RKO (cell line): Measurements from ENCODE around the gene TYW1B.
"Not testable (repeated sequence)": the region's sequence is repeated elsewhere in the genome, so short reads cannot be mapped to it uniquely, and the experiment has no call there.

Experiments
- DNase-seq: peaks from one replicate; pipeline ENCODE4 v3.0.0-alpha.2; 2016; ENCODE audit warnings: low spot score

The TYW1B gene

DNA sequence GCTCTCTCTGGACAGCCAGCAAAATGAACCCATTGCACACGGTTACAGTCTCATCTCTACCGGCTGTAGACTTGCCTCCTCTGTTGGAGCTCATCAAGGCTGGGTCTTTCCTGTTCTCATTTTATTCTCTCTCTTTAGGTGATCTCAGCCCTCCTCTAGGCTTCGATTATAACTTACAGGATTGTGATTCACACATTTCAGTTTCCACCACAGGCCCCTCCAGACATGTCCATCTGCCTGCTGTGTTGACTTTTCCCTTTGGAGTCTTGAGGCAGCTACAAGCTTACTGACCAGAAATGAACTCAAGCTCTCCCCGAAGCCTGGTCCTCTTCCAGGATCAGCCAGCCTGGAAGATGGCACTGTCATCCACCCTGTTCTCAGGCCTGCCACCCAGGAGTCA lies 268.5 kb downstream of the TYW1B start:
- not testable (repeated sequence) for DNase-seq

GRCh38 chr7:72556733-72557132 lies 271.3 kb downstream of the TYW1B start:
- not testable (repeated sequence) for DNase-seq

GRCh38 chr7:72555238-72555637 lies 272.8 kb downstream of the TYW1B start:
- DNase-seq: not testable (repeated sequence)

DNA sequence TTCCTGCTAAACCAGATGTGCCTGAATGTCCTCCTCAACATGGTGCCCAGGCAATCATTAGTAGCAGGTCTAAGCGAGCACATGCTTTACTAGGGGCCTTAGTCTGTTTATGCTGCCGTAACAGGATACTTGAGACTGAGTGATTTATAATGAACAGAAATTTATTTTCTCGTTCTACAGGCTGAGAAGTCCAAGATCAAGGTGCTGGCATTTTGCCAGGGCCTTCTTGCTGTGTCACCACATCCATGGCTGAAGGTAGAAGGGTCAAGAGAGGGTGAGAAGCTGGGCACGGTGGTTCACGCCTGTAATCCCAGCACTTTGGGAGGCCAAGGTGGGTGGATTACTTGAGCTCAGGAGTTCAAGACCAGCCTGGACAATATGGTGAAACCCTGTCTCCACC lies 273.6 kb downstream of the TYW1B start:
- not testable (repeated sequence) for DNase-seq

DNA sequence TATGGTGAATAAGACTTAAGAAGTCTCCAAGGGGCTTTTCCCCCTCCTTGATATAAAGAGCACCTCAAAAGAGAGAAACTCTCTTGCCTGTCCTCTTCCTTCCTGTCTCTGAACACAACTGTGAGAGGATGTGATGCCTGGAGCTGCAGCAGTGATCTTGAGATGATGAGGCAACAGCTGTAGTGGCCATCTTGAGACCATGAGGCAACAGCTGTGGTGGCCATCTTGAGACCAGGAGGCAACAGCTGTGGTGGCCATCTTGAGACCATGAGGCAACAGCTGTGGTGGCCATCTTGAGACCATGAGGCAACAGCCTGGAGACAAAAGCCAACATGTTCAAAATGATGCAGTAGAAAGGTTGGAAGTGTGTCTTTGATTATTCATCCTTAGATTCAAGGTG lies 277.5 kb downstream of the TYW1B start:
- DNase-seq: not testable (repeated sequence)

DNA sequence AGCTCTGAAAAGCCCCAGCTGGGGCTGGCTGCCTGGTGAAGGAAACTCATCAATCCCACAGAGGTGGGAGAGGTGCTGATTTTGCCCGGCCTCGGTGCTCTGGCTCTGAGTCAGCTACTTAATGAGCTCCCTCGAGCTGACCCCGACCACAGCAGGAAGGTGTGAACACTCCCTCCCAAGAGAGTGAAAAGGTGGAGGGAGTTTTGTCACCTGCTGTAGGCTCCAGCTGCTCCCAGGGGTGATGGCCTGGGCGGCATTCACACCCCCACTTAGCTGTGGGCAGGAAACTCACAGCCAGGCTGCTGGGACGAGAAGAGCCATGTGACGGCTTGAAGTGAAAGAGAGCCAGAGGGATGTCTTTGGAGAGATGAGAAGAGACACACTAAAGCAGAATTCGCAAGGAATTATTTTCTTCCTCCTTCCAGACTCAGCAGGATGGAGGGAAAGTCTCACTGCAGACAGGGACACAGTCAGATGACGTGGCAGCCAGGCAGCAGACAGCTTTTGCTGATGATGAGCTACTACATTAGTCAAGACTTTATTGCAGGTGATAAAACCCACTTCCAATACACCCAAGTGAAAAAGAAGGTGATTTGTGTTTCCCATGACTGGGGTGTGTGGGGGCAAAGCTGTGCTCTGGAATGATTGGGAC lies 281.3 kb downstream of the TYW1B start:
- not testable (repeated sequence) for DNase-seq

DNA sequence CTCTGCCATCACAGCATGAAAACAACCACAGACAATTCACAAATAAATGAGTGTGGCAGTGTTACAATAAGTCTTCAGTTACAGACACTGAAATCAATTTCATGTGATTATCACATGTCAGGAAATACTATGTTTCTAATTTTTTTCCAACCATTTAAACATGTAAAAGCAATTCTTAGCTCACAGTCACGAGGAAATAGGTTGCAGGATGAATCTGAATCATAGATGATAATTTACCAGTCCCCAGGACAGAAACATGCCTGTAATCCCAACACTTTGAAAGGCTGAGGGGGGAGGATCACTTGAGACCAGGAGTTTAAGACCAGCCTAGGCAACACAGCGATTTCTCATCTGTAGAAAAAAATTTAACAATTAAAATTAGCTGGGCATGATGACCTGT lies 283.5 kb downstream of the TYW1B start:
- DNase-seq: not testable (repeated sequence)

DNA sequence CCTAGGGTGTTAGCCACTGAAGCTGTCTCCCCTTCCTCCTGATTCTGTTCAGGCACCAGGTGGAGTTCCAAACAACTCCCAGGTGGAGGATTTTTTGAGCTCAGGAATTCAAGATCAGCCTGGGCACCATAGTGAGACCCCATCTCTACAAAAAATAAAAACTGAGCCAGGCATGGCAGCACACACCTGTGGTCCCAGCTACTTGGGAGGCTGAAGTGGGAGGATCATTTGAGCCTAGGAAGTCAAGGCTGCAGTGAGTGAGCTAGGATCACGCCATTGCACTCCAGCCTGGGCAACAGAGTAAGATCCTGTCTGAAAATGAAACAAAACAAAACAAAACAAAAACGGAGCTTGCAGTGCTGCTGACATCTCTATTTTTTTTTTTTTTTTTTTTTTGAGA lies 287.1 kb downstream of the TYW1B start:
- DNase-seq: no peak

GRCh38 chr7:72540106-72540611 lies 287.8 kb downstream of the TYW1B start:
- DNase-seq: no peak

- no peak for DNase-seq
Measured at GRCh38 chr7:72539702-72540101, 288.3 kb downstream of the TYW1B start.

GRCh38 chr7:72538856-72539255 lies 289.1 kb downstream of the TYW1B start:
- no peak for DNase-seq

DNA sequence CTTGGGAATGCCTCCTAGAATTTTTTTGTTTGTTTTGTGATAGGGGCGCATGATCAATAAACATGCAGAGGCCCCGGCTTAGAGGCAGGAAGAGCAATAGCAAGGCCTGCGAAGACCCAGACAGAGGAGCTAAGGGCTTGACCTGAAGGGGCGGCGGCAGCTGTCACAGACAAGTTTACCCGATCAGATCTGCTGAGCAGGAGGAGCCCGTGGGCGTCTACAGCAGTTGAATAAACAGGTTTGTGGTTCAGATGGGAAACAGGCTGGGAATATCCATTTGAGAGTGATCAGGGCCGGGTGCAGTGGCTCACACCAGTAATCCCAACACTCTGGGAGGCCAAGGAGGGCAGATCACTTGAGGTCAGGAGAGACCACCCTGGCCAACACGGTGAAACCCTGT lies 289.9 kb downstream of the TYW1B start:
- no peak for DNase-seq

DNA sequence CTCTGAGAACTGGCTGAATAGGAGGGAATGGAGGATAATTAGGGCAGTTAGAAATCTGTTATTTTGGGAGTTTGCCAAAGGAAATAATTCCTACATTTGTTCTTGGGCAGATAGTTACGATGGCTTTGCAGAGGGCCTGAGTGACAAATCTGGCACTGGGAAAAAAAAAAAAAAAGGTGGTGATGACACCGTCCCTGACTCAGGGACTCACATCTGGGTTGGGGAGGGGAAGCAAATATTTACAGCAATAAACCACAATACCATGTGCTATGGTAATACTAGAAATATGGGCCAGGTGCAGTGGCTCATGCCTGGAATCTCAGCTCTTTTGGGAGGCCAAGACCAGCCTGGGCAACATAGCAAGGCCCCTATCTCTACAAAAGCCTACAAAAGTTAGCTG lies 292.0 kb downstream of the TYW1B start:
- DNase-seq: not testable (repeated sequence)

DNA sequence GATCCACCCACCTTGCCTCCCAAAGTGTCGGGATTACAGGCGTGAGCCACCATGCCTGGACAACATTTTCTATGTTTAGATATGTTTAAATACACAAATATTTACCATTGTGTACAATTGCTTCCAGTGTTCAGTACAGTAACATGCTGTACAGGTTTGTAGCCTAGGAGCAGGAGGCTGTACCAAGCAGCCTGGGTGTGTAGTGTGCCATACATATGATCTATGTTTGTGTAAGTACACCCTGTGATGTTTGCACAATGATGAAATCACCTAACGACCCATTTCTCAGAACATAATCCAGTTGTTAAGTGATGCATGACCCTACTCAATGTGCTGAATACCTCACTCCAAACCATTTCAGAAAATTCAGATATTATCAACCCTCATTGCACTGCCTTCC lies 297.0 kb downstream of the TYW1B start:
- DNase-seq: not testable (repeated sequence)
